ENCODE measurements around the gene TYW1.
"Not testable (repeated sequence)": the region's sequence is repeated elsewhere in the genome, so short reads cannot be mapped to it uniquely, and the experiment has no call there.

GRCh38 chr7:67242871-67243270 is 246.2 kb downstream of the TYW1 start:
- not testable (repeated sequence) for TF ChIP-seq CTCF (IDR thresholded peaks at IDR 0.05); POLR2AphosphoS5 (IDR thresholded peaks at IDR 0.05; ENCODE audit: low read depth, low read length)

Measured in Panc1 (cell line).